Fibroblast of lung (primary cell): ENCODE results near the gene PDK1.

Experiments used
- EZH2 ChIP-seq: IDR thresholded peaks from 2 replicates; pipeline ENCODE4 v1.5.1; 2012; ENCODE audit warnings: low read length, control low read depth, mild to moderate bottlenecking; ENCODE audit errors: missing control alignments
- TF ChIP-seq, protein P1 (sequence below), 2 donors: IDR thresholded peaks in 1 of 2; conservative IDR thresholded peaks in 1 of 2; 1 replicate in 1 of 2; 2 replicates in 1 of 2; pipeline ENCODE4 v1.5.1; 2011 to 2012; ENCODE audit warnings: low read length in 2 of 2, control low read depth in 1 of 2, inconsistent platforms in 1 of 2, low read depth in 1 of 2, mild to moderate bottlenecking in 1 of 2

DNA sequence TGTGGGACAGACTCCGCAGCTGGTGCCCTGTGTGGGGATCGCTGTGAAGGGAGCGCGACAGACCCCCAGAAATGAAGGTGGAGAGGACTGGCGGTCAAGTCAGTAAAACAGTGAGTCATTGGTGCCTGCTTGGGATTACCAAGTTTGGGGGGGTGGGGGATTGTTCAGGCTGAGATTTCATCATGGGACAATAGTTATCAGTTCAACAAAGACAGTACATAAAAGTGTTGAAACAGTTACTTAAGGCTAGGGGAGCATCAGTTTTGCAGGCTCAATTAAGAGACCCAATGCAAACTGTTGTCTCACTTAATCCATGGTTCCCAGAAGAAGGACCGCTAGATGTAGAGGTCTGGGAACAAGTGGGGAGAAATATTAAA, 42.4 kb upstream of the PDK1 start:
- TF ChIP-seq, protein P1, sequence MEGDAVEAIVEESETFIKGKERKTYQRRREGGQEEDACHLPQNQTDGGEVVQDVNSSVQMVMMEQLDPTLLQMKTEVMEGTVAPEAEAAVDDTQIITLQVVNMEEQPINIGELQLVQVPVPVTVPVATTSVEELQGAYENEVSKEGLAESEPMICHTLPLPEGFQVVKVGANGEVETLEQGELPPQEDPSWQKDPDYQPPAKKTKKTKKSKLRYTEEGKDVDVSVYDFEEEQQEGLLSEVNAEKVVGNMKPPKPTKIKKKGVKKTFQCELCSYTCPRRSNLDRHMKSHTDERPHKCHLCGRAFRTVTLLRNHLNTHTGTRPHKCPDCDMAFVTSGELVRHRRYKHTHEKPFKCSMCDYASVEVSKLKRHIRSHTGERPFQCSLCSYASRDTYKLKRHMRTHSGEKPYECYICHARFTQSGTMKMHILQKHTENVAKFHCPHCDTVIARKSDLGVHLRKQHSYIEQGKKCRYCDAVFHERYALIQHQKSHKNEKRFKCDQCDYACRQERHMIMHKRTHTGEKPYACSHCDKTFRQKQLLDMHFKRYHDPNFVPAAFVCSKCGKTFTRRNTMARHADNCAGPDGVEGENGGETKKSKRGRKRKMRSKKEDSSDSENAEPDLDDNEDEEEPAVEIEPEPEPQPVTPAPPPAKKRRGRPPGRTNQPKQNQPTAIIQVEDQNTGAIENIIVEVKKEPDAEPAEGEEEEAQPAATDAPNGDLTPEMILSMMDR (conservative IDR thresholded peaks at IDR 0.05 in 1 of 2, IDR thresholded peaks at IDR 0.05 in 1 of 2; ENCODE audit: low read depth in 1 of 2, low read length in 2 of 2): no peak
- no peak for TF ChIP-seq EZH2
